GM12874 (cell line): ENCODE measurements around the gene RAN.

ENCODE experiments used
- TF ChIP-seq, protein P1 (sequence below): IDR thresholded peaks from 2 replicates; pipeline ENCODE4 v1.5.1; 2011; ENCODE audit warnings: low read depth, mild to moderate bottlenecking, control low read depth, low read length, moderate library complexity; ENCODE audit not compliant: insufficient read depth

Gene RAN

DNA sequence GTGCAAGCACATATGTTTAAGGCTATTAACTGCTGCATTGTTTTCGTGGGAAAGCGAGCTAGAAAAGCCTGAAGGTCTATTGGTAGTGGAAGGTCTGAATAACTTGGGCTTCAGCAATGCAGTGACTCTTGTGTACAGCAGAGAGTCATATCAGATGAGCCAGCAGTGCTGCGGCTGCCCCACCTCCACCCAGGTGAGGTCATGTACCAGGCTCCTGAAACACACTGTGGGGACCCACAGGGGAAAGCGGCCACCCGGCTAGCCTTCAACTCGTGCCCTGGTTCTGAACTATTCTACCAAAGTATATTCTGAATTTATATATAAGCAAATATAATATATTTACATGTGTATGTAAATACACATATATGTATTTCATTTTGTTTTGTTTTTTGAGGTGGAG is 12.7 kb upstream of the RAN start:
- TF ChIP-seq, protein P1, sequence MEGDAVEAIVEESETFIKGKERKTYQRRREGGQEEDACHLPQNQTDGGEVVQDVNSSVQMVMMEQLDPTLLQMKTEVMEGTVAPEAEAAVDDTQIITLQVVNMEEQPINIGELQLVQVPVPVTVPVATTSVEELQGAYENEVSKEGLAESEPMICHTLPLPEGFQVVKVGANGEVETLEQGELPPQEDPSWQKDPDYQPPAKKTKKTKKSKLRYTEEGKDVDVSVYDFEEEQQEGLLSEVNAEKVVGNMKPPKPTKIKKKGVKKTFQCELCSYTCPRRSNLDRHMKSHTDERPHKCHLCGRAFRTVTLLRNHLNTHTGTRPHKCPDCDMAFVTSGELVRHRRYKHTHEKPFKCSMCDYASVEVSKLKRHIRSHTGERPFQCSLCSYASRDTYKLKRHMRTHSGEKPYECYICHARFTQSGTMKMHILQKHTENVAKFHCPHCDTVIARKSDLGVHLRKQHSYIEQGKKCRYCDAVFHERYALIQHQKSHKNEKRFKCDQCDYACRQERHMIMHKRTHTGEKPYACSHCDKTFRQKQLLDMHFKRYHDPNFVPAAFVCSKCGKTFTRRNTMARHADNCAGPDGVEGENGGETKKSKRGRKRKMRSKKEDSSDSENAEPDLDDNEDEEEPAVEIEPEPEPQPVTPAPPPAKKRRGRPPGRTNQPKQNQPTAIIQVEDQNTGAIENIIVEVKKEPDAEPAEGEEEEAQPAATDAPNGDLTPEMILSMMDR, result no peak

DNA sequence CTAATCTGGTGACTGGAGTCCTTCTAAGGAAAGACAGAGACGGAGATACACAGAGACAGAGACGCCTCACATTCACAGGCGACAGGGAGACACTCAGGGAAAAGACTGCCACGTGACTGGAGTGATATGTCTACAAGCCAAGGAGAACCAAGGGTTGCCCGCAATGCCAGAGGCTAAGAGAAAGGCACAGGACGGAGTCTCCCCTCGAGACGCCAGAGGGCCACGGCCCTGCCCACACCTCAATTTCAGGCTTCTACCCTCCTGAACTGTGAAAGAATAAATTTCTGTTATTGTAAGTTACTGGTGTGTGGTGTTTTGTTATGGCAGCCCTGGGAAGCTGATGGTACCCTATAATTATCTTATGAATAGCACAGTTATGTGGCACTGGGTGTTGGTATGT is 11.6 kb upstream of the RAN start:
- TF ChIP-seq, protein P1, result no peak

DNA sequence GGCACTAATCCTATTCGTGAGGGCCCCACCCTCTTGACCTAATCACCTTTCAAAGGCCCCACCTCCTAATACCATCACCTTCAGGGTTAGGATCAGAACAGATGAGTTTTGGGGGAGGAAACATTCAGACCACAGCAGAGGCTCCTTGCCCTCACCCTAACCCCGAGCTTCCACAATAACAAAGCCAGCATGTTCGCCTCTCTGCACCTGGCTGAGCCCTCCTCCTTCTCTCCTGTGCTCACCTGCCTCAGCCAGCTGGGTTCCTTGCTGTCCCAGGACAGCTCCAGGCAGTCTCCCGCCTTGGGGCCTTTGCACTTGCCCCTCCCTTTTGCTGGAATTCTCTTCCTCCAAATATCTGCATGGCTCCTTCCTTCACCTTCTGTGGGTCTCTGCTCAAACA is 9.7 kb upstream of the RAN start:
- TF ChIP-seq, protein P1, result no peak

DNA sequence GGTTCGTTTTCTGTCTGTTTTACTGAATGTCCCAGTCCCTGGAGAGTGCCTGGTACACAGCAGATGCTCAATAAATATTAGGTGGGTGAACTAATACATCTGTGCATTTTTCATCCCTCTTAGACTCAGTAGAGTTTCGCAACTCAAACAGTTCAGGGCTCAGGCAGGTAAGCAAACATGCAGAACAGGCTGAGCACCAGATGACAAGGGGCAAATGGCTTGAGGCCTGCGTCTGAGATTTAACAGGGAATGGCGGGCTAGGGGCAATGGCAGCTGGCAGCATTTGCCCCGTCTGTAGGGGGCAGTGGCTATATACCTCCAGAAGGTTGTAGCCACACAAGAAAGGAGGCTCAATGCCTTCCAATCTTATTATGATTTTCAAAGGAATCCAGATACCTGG is 8.6 kb upstream of the RAN start:
- TF ChIP-seq, protein P1, result no peak

DNA sequence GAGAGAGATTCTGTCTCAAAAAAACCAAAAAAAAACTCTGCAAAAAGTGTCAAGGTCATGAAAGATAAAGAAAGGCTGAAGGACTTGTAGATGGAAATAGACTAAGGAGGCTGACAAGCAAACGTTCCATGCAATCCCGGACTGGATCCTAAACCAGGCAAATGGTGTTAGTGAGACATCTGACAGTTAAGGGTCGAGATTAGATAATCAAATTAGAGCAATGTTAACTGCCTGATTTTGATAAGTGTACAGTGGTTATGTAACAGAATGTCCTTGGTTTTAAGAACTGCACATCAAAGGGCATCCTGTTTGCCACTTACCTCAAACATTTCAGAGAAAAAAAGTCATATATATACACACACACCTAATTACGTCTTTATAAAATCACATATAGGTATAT is 3.5 kb upstream of the RAN start:
- TF ChIP-seq, protein P1, result no peak

DNA sequence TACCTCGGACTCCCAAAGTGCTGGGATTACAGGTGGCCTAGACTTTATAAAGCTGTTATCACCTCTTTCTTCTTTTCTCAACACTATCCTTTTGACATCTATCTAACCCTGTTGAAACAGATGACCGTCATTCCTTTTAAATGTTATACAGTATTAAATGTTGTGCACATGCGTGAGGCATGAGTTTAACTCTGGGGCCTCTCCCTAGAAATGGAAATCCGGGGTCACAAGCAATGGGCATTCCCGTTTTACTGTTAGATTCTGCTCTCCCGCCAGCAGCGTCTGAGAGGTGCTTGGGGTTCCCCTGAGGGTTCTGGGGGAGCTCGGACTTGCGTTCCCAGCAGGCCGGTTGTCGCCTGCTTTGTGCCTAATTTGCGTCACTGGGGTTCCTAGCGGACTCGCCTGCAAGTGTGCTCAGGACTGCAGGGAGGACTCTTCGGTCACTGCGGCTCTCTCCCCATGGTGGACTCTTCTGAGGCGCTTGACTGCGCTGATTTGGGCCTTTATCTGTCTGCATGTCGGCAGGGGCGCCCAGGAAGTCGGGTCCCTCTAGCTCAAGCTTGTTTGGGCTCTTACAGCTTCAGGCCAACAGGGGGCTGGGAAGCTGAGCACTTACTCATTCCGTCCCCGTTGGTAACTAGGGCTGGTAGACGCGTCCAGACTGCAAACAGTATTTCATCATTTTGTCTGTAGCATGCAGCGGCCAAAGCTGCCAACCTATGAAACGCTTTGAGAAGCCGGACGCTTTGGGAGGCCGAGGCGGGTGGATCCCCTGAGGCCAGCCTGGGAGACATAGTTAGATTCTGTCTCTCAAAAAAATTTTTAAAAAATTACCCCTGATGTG is 1.2 kb upstream of the RAN start:
- TF ChIP-seq, protein P1, result peak; percentile 75

DNA sequence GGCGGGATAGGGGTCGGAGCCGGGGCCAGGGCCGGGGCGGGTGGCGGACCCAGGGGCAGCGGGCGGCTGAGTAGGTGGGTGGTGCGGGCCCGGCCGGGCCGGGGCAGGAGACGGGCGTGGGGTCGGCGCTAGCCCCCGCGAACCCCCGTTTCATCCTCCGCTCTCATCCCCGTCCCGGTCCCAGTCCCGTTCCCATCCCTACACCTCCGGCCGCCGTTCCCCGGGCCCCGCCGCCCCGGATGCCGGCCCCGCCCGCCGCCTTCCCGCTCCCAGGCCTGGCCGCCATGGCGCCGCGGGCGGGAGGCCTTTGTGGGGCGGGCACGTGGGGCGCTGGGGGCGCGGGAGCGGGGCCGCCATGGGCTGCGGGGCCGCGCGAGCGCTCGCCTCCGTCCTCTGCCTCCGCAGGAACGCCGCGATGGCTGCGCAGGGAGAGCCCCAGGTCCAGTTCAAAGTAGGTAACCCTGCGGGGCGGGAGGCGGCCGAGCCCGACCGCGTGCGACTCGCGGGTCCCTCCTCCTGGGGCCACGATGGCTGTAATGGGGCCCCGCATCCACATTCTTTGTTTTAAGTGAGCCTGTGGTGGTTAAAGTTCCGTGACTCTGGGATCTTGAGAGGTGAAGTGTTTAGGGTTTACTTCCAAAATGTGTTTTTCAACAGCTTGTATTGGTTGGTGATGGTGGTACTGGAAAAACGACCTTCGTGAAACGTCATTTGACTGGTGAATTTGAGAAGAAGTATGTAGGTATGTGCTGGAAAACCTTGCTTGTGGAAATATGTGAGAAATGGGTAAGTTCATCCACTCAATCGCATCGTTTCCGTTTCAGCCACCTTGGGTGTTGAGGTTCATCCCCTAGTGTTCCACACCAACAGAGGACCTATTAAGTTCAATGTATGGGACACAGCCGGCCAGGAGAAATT is 572 bp downstream of the RAN start:
- TF ChIP-seq, protein P1, result no peak
